ENCODE data around the gene OR13J1. TPM values are rescaled to one million over a fixed set of nuclear protein-coding genes. Genes with fewer than 3 reads are reported as not detected.

OR13J1 gene
- total and polyA plus RNA-seq, 4 donors = not detected

DNA sequence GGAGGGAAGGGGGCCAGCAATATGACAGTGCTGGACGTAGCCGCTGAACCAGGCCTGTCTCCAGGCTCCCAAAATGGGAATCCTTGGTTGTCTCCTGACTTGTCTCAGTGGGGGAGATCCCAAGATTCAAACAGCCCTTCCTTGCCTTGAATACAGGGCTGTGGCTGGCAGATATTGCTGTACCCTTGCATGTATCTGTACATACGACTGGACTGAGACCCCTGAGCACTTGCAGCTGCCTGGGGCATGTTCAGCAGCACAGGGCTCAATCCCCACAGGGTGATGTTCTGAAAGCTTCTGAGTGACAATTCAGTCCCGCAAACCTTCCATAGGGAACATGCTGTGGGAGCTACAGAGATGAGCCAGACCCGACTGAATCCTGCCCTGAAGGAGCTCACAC is 13.3 kb downstream of the OR13J1 start:
- H3K27me3 ChIP-seq (ENCODE audit: control insufficient read depth in 1 of 2, insufficient read depth in 2 of 2, low read length in 1 of 2) = no peaks in the 10 kb centered on the region
- DNase-seq = no peak
- no peak overlapping the region for H3K4me3 ChIP-seq (ENCODE audit: low read length in 2 of 2)
- H3K27ac ChIP-seq (ENCODE audit: low read depth in 1 of 2, low read length in 2 of 2) = no peak overlapping the region
- H3K4me1 ChIP-seq (ENCODE audit: control insufficient read depth in 1 of 2, insufficient read depth in 2 of 2, low read length in 2 of 2) = no peaks in the 10 kb centered on the region
- WGBS, 2 donors = 84 to 85% methylated on average over 5 of the region's 5 CpGs
- intact Hi-C loops (cut with DNase I) = no loop called here
- no peak for ATAC-seq (ENCODE audit: low FRiP score)
- peaks cover 0 to 1% of the 10 kb centered on the region in 2 donors for H3K36me3 ChIP-seq (ENCODE audit: control insufficient read depth in 1 of 2, insufficient read depth in 2 of 2, low read length in 1 of 2)
- H3K9me3 ChIP-seq (ENCODE audit: control insufficient read depth, low read length) = no peaks in the 10 kb centered on the region

DNA sequence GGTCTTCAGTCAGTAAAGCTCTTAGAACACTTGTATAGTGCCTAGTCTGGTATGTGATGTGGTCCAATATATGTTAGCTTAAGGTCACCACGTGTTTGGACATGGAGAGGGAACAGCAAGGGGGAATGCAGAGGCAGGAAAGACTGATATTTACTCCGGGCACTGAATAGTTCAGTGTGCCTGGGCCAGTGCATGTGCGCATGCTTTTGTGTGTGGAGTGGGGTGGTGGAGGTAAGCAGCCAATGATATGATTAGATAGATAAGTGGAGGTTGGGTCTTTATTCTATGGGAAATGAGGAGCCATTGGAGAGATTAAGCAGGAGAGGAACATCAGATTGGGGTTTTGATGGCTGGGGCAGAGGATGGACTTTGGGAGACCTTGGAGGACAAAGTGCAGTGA is 14.0 kb downstream of the OR13J1 start:
- DNase-seq = no peak
- 75 to 76% methylated on average over 3 of the region's 3 CpGs for WGBS, 2 donors
- no peak overlapping the region for H3K4me3 ChIP-seq (ENCODE audit: low read length in 2 of 2)
- H3K27me3 ChIP-seq (ENCODE audit: control insufficient read depth in 1 of 2, insufficient read depth in 2 of 2, low read length in 1 of 2) = no peaks in the 10 kb centered on the region
- no peak overlapping the region for H3K27ac ChIP-seq (ENCODE audit: low read depth in 1 of 2, low read length in 2 of 2)
- H3K9me3 ChIP-seq (ENCODE audit: control insufficient read depth, low read length) = no peaks in the 10 kb centered on the region
- no peak for ATAC-seq (ENCODE audit: low FRiP score)
- H3K36me3 ChIP-seq (ENCODE audit: control insufficient read depth in 1 of 2, insufficient read depth in 2 of 2, low read length in 1 of 2) = peaks cover 0 to 1% of the 10 kb centered on the region in 2 donors
- H3K4me1 ChIP-seq (ENCODE audit: control insufficient read depth in 1 of 2, insufficient read depth in 2 of 2, low read length in 2 of 2) = no peaks in the 10 kb centered on the region
- intact Hi-C loops (cut with DNase I) = no loop called here

DNA sequence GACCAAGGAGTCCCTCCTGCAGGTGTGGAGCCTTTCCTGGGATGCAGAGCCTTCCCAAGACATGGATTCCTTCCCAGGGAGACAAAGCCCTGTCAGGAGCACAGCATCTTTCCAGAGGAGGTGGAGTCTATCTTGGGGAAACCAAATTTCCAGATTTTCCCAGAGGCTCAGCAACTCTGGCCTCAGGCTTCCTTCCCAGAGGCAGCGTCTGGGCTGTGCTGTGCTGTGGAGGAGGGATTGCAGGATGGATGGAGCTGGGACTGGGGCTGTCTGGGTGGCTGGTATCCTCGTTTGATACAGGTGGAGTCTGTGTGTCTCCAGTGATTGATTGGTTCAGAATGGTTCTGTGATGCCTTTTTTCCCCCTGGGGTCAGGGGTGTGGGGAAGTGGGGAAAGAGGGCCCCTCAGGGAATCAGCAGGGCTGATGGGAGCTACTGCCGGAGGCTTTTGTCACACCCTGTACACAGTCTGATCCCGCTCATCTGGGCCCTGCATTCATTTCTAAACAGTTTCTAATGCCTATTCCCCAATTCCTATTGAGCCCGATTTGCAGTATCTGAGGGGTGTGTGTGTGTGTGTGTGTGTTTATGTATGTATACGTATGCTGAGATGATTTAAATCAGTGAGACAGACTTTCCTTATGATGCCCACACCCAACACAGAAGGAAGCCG is 16.0 kb downstream of the OR13J1 start:
- ATAC-seq (ENCODE audit: low FRiP score) (no peak), DNase-seq (no peak)
- no peak overlapping the region for H3K27ac ChIP-seq (ENCODE audit: low read depth in 1 of 2, low read length in 2 of 2)
- peaks cover 0 to 1% of the 10 kb centered on the region in 2 donors for H3K36me3 ChIP-seq (ENCODE audit: control insufficient read depth in 1 of 2, insufficient read depth in 2 of 2, low read length in 1 of 2)
- H3K4me1 ChIP-seq (ENCODE audit: control insufficient read depth in 1 of 2, insufficient read depth in 2 of 2, low read length in 2 of 2) = no peaks in the 10 kb centered on the region
- 88 to 90% methylated on average over 7 of the region's 7 CpGs for WGBS, 2 donors
- intact Hi-C loops (cut with DNase I) = no loop called here
- no peak overlapping the region for H3K4me3 ChIP-seq (ENCODE audit: low read length in 2 of 2)
- H3K27me3 ChIP-seq (ENCODE audit: control insufficient read depth in 1 of 2, insufficient read depth in 2 of 2, low read length in 1 of 2) = no peaks in the 10 kb centered on the region
- H3K9me3 ChIP-seq (ENCODE audit: control insufficient read depth, low read length) = no peaks in the 10 kb centered on the region

DNA sequence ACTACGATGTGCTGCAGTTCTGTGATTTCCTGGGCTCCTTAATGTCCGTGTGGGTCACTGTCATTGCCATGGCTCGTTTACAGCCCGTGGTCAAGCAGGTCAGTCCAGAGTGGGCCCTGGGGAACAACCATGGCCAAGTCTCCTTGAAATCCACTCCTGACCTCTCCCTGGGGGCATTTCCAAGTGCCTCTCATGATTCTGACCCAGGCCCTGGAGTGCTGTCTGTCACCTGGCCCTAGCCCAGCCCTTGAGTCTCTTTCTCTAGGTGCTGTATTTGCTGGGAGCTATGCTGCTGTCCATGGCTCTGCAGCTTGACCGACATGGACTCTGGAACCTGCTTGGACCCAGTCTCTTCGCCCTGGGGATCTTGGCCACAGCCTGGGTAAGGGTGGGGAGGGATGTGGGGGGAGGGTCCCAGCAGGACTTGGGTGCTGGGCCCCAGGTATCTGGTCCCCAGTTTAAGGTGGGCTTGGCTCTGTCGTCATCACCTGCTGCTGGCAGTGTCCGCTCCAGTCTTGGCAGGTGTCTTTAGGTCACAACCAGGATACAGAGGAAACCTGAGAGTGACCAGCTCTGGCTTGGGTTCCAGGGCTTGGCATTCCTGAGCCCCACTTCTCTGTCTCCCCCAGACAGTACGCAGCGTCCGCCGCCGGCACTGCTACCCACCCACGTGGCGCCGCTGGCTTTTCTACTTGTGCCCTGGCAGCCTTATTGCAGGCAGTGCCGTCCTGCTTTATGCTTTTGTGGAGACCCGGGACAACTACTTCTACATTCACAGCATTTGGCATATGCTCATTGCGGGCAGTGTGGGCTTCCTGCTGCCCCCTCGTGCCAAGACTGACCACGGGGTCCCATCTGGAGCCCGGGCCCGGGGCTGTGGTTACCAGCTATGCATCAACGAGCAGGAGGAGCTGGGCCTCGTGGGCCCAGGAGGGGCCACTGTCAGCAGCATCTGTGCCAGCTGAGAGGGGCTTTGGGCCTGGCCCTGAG is 17.0 kb downstream of the OR13J1 start:
- 90 to 91% methylated on average over 25 of the region's 25 CpGs for WGBS, 2 donors
- Histone ChIP-seq H3K4me3 (ENCODE audit: low read length in 2 of 2) (no peak overlapping the region), H3K9me3 (ENCODE audit: control insufficient read depth, low read length) (no peaks in the 10 kb centered on the region), H3K36me3 (ENCODE audit: control insufficient read depth in 1 of 2, insufficient read depth in 2 of 2, low read length in 1 of 2) (peaks cover 0 to 1% of the 10 kb centered on the region in 2 donors), H3K27me3 (ENCODE audit: control insufficient read depth in 1 of 2, insufficient read depth in 2 of 2, low read length in 1 of 2) (no peaks in the 10 kb centered on the region), H3K27ac (ENCODE audit: low read depth in 1 of 2, low read length in 2 of 2) (no peak overlapping the region), H3K4me1 (ENCODE audit: control insufficient read depth in 1 of 2, insufficient read depth in 2 of 2, low read length in 2 of 2) (no peaks in the 10 kb centered on the region)
- DNase-seq (no peak), ATAC-seq (ENCODE audit: low FRiP score) (no peak)
- intact Hi-C loops (cut with DNase I) = no loop called here

DNA sequence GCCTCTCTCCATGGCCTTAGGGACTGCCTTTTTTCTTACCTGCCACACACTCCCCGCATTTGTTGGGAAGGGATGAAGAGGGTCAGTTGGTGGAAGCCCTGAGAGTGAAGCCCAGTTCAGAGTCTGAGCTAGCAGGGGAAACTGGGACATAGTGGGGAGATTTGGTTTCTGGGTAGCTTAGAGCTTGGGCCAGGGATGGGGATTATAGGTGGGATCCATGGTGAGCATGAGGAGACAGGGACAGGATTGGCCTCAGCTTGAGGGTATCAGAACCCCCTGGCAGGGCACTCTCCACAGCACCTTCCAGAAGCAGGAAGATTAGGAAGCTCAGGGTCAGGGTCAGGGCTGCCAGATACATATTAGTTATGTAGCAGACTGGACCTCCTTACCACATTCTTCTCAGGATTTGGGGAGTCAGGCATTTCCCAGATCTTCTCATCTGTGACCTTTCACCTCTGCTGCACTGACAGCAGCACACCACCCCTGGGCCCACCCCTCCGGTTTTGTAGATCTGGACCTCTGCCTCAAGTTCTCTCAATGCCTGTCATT is 17.9 kb downstream of the OR13J1 start:
- no peak for DNase-seq
- intact Hi-C loops (cut with DNase I) = no loop called here
- no peak for ATAC-seq (ENCODE audit: low FRiP score)

DNA sequence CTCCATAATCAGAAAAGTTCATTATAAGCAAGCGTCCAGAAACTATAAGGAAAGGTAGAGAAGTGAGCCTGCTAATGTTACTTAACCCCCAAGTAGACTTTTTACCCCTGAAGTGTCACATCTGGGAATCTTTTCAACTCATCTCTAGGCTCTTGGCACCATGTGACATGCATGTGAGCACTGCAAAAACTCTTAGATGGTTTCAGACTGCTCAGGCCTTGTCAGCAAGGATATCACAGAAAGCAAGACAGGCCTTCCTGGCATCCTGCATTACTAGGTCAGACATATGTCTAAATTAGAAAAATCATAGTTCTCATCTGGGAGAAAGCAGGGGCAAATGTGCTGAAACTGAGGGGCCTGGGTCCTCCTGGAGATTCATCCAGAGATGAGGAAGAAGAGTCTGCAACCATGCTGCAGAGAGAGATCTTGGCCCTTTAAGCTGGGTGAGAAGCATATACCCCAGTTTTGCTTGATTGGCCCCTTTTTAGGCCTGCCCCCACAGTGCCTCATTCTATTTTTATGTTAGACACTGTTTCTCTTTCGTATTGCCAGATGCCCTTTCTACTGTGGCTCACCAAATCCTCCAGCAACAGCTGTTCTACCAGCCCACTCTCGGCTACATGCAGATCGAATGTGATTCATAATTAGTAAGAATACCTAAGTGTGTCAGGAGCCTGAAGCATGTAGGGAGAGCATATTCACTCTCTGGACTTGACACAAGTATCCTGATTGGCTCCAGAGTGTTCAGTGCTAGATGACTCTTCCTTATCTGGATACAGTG is 22.2 kb downstream of the OR13J1 start:
- Histone ChIP-seq H3K27me3 (ENCODE audit: control insufficient read depth in 1 of 2, insufficient read depth in 2 of 2, low read length in 1 of 2) (no peaks in the 10 kb centered on the region), H3K9me3 (ENCODE audit: control insufficient read depth, low read length) (no peaks in the 10 kb centered on the region), H3K36me3 (ENCODE audit: control insufficient read depth in 1 of 2, insufficient read depth in 2 of 2, low read length in 1 of 2) (peaks cover 0 to 6% of the 10 kb centered on the region in 2 donors), H3K27ac (ENCODE audit: low read depth in 1 of 2, low read length in 2 of 2) (peak overlapping the region in 1 of 2 donors; percentile 21), H3K4me1 (ENCODE audit: control insufficient read depth in 1 of 2, insufficient read depth in 2 of 2, low read length in 2 of 2) (no peaks in the 10 kb centered on the region), H3K4me3 (ENCODE audit: low read length in 2 of 2) (no peak overlapping the region)
- DNase-seq (no peak), ATAC-seq (ENCODE audit: low FRiP score) (no peak)
- intact Hi-C loops (cut with DNase I) = no loop called here
- 14 to 22% methylated on average over 4 of the region's 4 CpGs for WGBS, 2 donors

More for the DNA sequence above, 17.9 kb downstream of the OR13J1 start:
- Histone ChIP-seq H3K9me3 (ENCODE audit: control insufficient read depth, low read length) (no peaks in the 10 kb centered on the region), H3K27ac (ENCODE audit: low read depth in 1 of 2, low read length in 2 of 2) (no peak overlapping the region), H3K36me3 (ENCODE audit: control insufficient read depth in 1 of 2, insufficient read depth in 2 of 2, low read length in 1 of 2) (peaks cover 0 to 1% of the 10 kb centered on the region in 2 donors), H3K4me1 (ENCODE audit: control insufficient read depth in 1 of 2, insufficient read depth in 2 of 2, low read length in 2 of 2) (no peaks in the 10 kb centered on the region), H3K27me3 (ENCODE audit: control insufficient read depth in 1 of 2, insufficient read depth in 2 of 2, low read length in 1 of 2) (no peaks in the 10 kb centered on the region), H3K4me3 (ENCODE audit: low read length in 2 of 2) (no peak overlapping the region)
- WGBS, 2 donors = 87 to 92% methylated on average over 2 of the region's 2 CpGs

DNA sequence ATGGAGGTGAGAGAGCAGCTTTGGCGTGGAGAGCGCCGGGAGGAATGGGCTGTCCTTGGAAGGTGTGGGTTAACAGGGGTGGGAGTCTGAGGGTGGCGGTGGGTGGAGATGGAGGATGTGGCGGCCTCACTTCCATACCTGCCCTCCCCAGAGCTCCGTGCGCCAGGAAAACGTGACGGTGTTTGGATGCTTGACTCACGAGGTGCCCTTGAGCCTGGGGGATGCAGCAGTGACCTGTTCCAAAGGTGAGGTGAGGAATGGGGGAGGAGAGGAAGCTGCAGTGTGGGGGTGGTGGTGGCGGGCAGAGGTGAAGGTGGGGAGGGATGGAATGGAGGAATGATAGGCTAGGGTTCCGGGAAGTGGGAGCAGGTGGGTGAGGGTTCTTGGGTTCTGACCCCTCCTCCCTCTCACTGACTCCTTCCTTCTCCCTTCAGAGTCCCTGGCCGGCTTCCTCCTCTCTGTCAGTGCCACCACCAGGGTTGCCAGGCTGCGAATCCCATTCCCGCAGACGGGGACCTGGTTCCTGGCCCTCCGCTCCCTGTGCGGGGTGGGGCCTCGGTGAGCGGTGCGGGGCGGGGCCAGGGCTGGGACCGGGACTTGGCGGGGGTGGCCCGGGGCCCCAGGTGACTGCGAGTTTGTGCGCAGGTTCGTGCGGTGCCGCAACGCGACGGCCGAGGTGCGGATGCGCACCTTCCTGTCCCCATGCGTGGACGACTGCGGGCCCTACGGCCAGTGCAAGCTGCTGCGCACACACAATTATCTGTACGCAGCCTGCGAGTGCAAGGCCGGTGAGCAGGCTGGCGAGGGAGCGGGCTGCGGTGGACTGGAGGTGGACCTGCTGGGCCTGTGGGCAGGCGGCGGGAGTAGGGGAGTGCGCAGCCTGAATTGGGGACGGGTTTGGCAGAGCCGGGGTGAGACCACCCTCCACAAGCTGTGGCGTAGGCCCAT is 24.1 kb downstream of the OR13J1 start:
- H3K4me3 ChIP-seq (ENCODE audit: low read length in 2 of 2) = no peak overlapping the region
- 75 to 76% methylated on average over 53 of the region's 53 CpGs for WGBS, 2 donors
- H3K36me3 ChIP-seq (ENCODE audit: control insufficient read depth in 1 of 2, insufficient read depth in 2 of 2, low read length in 1 of 2) = peaks cover 0 to 4% of the 10 kb centered on the region in 2 donors
- no peak overlapping the region for H3K27ac ChIP-seq (ENCODE audit: low read depth in 1 of 2, low read length in 2 of 2)
- no peaks in the 10 kb centered on the region for H3K27me3 ChIP-seq (ENCODE audit: control insufficient read depth in 1 of 2, insufficient read depth in 2 of 2, low read length in 1 of 2)
- intact Hi-C loops (cut with DNase I) = no loop called here
- H3K9me3 ChIP-seq (ENCODE audit: control insufficient read depth, low read length) = no peaks in the 10 kb centered on the region
- no peaks in the 10 kb centered on the region for H3K4me1 ChIP-seq (ENCODE audit: control insufficient read depth in 1 of 2, insufficient read depth in 2 of 2, low read length in 2 of 2)
- no peak for ATAC-seq (ENCODE audit: low FRiP score)
- no peak for DNase-seq
